ENCODE data around the gene TMCO1. TPM values are rescaled to one million over a fixed set of nuclear protein-coding genes. Genes with fewer than 3 reads are reported as not detected.

Gene TMCO1, protein sequence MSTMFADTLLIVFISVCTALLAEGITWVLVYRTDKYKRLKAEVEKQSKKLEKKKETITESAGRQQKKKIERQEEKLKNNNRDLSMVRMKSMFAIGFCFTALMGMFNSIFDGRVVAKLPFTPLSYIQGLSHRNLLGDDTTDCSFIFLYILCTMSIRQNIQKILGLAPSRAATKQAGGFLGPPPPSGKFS
- total RNA-seq = 53.2 and 76.3 TPM in 2 replicates

DNA sequence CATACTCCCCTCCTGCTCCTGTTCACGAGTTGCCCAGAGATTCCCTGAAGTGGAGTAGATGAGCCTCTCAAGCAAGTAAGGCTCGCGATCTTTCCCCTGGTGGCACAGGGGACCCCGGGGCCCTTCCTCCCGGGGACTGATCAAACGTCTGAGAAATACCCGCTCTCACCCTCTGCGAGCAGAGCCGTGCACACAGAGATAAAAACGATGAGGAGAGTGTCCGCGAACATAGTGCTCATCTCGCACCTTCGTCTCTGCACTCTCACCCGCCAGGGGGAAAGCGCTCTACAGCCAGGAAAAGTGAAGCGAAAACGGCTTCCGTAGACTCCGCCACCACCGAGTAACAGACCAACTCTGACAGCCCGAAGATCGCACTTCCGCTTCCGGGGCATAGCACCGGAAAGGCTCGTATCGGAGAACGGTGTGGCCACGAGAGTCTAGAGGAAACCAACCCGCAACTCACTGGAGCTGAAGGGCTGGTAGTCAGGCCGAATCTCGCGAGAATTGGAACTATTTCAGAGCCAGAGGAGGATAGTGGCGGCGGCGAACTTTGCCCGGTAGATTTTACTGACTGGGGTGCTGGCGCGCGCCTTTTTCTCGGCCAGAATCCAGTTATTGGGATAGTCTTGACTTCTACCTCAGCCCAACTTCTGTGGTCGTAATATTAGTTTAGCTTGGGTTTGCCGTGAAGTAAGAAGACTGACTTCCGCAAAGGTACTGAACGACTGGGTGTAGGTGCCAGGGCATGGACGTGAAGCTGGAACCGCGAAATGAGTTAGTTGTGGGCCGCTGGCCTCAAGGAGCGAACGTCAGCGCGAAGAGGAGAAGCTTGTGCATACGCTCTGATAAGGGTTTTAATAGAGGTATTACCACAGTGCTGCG lies at the start of gene TMCO1:
TSS of gene TMCO1 (minus strand) at position 356 of the 882 bp plus-strand sequence. CDS start at position 239, 117 bp downstream.

DNA sequence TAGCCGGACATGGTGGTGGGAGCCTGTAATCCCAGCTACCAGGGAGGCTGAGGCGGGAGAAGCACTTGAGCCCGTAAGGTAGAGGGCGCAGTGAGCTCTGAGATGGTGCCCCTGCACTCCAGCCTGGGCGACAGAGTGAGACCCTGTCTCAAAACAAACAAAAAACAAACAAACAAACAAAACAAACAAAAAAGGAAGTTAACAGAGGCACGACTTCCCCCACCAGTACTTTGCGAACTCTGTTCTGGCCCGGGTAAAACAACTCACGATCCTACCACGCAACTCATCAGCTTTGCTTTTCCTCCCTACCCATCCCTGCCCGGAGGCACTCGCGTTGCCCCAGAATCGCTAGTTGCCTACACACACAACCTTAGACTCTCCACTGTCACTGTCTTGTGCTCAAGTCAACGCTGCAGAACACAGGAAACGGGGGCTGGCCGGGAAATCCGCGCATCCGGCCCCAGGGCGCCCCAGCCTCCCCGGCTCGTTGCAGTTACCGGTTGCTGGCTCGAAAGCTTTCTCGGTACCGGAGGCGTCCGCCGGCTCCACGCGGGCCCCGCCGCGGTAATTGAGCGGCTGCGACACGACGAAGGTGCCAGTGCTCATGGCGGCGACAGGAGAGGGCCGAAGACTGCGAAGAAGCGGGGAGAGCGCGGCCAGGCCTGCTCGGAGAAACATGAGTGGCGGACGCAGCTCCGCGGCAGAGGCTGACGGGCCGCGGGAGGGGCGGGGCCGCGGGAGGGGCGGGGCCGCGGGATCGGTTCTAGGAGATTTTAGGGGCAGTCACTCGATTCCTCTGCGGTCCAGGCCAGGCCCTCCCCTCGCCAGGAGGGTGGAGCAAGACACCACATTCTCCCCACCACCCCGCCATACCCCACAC lies 70.5 kb downstream of the TMCO1 start, which contains the start of gene ALDH9A1:
TSS of gene ALDH9A1 (minus strand) at position 682 of the 880 bp plus-strand sequence. CDS start at position 678, 4 bp downstream.

Other genes starting within 250 kb of the TMCO1 start
- gene LRRC52, start 224.9 kb downstream of the TMCO1 start, total RNA-seq = not detected in 2 replicates
- 202 and 243 TPM in 2 replicates for gene MGST3, start 137.6 kb downstream of the TMCO1 start, total RNA-seq
- gene ALDH9A1, start 70.3 kb downstream of the TMCO1 start, total RNA-seq = 94.7 and 109 TPM in 2 replicates
- 42.7 and 50.2 TPM in 2 replicates for gene UCK2, start 58.7 kb upstream of the TMCO1 start, total RNA-seq

Data from pericardium fibroblast (primary cell).